GM18502 (cell line): Measurements from ENCODE around the gene OSBPL8.
"Not testable (repeated sequence)": the region's sequence is repeated elsewhere in the genome, so short reads cannot be mapped to it uniquely, and the experiment has no call there.

Experiments used
- ATAC-seq: cut with Tn5 transposase; IDR thresholded peaks from one replicate; pipeline ENCODE4 v1.9.1; 2021; ENCODE audit warnings: mild to moderate bottlenecking; ENCODE audit not compliant: unreplicated experiment, poor library complexity

Gene OSBPL8

DNA sequence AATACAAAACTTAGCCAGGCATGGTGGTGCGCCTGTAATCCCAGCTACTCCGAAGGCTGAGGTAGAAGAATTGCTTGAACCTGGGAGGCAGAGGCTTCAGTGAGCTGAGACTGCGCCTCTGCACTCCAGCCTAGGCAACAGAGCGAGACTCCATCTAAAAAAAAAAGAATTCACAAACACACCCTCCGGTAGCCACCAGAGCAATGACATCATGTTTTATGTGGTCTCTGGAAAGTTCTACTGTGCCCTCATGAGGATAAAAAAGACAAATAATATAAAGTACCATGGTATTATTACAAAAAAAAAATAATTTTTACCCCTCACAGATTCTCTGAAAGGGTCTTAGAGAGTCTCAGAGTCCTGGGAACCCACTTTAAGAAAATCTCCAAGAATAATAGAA is 81.5 kb downstream of the OSBPL8 start:
- ATAC-seq = no peak

- ATAC-seq = not testable (repeated sequence)
Measured at GRCh38 chr12:76472862-76473261, 86.7 kb downstream of the OSBPL8 start.

GRCh38 chr12:76471579-76471978 is 88.0 kb downstream of the OSBPL8 start:
- ATAC-seq = no peak

- ATAC-seq = peak; percentile 92
Measured at GRCh38 chr12:76470028-76470939, 89.3 kb downstream of the OSBPL8 start.

- ATAC-seq = no peak
Measured at GRCh38 chr12:76464631-76465166, 94.9 kb downstream of the OSBPL8 start.

DNA sequence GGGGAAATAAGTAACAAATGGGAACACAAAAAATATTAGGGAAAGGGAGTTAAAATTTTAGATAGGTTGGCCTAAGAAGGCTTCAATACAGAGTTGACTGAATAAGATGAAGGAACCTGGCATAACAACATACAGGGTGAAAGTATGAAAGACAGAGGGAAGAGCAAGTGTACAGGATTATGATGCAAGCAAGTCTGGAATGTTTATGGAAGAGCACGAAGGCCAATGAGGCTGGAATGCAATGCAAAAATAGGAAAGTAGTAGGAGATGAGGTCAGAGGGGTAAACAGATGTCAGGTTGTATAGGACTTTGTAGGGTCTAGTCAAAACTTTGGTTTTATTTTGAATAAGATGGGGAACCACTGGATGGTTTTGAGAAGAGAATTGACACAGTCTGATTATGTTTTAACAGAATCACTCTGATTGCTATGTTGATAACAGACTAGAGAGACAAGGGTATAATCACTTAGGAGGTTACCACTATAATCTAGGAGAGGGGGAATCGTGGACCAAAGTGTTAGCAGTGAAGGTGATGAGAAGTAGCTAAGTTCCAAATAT is 96.8 kb downstream of the OSBPL8 start:
- ATAC-seq = no peak

- ATAC-seq = no peak
Measured at GRCh38 chr12:76460807-76461206, 98.8 kb downstream of the OSBPL8 start.

DNA sequence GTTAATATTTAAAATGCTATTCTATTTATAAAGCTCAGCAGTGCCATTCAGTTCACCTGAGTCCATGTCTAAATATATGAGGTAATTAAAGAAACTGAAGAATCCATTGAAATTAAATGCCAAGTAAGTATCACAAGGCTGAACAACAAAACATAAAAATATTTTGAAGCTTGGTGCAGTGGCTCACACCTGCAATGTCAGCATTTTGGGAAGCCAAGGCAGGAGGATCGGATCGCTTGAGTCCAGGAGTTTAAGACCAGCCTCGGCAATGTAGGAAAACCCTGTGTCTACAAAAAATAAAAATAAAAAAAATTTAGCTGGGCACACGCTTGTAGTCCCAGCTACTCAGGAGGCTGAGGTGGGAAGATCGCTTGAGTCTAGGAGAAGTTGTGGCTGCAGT is 101.8 kb downstream of the OSBPL8 start:
- ATAC-seq = no peak

- no peak for ATAC-seq
Measured at GRCh38 chr12:76457010-76457409, 102.6 kb downstream of the OSBPL8 start.

- ATAC-seq = peak; percentile 99
Measured at GRCh38 chr12:76455582-76456345, 103.8 kb downstream of the OSBPL8 start.

- ATAC-seq = no peak
Measured at GRCh38 chr12:76451528-76451927, 108.0 kb downstream of the OSBPL8 start.

- ATAC-seq = no peak
Measured at GRCh38 chr12:76450690-76451089, 108.9 kb downstream of the OSBPL8 start.

- ATAC-seq = no peak
Measured at GRCh38 chr12:76449993-76450392, 109.6 kb downstream of the OSBPL8 start.

DNA sequence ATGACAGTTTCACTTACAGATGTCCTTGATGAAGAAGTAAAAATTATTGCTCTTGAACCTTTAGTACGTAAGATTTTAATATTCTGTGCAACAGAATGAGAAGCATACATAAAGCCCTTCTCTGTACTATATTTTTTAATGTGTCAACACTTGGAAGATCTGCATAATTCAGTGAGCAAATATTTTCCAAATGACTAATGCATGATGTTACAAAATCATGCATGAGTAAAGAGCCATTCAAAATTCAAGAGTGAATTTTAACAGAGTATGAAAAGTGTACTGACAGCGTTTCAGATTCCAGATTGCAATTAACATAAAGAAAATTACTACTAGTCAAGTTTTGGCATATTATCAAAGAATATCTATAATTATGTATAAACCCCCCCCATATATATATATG is 110.0 kb downstream of the OSBPL8 start:
- ATAC-seq = no peak

DNA sequence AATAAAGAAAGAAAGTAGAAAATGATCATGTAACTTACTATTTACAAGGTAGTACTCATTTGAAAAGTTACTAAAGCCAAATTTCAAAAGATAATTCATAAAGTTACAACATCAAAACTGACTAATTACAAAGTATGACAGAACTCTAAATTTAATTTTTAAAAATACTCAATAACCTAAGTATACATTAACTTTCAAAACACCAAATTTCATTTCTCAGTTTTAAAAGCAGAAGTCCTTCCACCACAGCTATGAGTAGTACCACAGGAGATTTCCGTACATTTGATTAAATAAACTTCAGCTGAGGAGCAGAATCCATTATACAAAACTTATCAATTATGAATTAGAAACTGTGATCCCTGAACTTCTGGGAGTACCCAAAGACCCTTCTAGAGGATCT is 110.6 kb downstream of the OSBPL8 start:
- no peak for ATAC-seq

DNA sequence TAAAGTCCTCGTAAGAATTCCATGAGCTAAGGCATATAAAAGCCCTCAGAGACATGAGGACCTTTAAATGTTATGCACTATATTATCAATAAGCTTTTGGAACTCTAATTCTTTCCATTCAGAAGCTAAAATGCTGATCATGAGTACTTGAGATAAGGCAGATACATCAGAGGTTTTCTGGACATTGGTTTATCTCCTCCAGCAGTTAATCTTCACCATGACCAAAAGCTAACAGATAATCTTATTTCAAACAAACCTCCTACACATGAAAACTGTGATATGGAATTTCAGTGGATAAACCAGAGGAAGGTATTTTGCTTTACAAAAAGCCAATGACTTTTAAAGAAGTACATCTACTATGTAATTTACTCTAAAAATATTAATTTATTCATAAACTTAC is 113.5 kb downstream of the OSBPL8 start:
- ATAC-seq = no peak

- ATAC-seq = peak; percentile 70
Measured at GRCh38 chr12:76445462-76445861, 114.1 kb downstream of the OSBPL8 start.

GRCh38 chr12:76444408-76444984 is 115.1 kb downstream of the OSBPL8 start:
- no peak for ATAC-seq

DNA sequence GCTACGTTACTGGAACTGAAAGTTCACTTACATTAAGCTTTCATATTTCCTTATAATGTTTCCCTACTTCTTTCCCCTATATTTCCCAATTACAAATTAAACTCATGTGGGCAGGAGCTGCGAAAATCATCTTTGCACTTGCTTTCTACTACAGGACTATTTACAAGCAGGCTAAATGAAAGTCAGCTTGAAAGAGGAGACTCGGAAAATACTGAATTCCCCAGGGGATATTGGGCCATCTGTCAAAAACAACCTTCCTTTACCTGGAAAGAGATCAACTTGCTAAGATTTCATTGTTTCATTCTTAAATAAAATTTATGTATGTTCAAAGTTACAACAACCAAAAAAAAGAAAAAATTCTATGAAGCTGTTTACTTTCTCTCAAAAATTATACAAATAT is 118.6 kb downstream of the OSBPL8 start:
- ATAC-seq = no peak

GRCh38 chr12:76432733-76433132 is 126.8 kb downstream of the OSBPL8 start:
- ATAC-seq = no peak

DNA sequence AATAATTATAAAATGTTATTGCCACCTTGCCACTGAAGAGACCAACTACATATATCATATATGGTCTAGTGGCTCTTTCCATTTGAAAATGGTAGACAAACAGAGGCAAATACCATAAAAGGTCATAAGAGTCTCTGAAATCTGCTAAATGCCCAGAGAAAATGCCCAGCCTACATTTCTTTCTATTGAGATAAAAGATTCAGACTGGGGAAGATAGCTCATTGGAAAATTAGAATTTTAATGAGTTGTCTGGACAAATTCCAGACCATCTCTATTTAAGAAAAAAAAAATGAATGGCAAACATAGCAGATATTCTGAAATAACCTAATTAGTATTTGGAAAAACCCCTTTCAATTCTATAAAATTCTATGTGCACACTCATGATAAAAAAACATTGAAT is 131.5 kb downstream of the OSBPL8 start:
- ATAC-seq = no peak
